IMR-90 (cell line): ENCODE data around the gene PBOV1.

Experiments used
- BHLHE40 ChIP-seq: fragments of 150-350 bp; IDR thresholded peaks from 2 replicates; pipeline ENCODE4 v1.6.1; 2016; ENCODE audit warnings: mild to moderate bottlenecking, low read depth, low read length
- CHD1 ChIP-seq: IDR thresholded peaks from 2 replicates; pipeline ENCODE4 v1.6.1; 2012; ENCODE audit warnings: low read depth, low read length, improper control_type of control experiment
- ELK1 ChIP-seq: fragments of 150-350 bp; IDR thresholded peaks from 2 replicates; pipeline ENCODE4 v1.6.1; 2016; ENCODE audit warnings: low read depth, mild to moderate bottlenecking, low read length, moderate library complexity, borderline replicate concordance
- MAFK ChIP-seq: IDR thresholded peaks from 2 replicates; pipeline ENCODE4 v1.6.1; 2012; ENCODE audit warnings: low read depth, low read length, improper control_type of control experiment
- MAZ ChIP-seq: IDR thresholded peaks from 2 replicates; pipeline ENCODE4 v1.6.1; 2012; ENCODE audit warnings: low read depth, mild to moderate bottlenecking, low read length, improper control_type of control experiment, moderate library complexity, borderline replicate concordance
- MXI1 ChIP-seq: IDR thresholded peaks from 2 replicates; pipeline ENCODE4 v1.6.1; 2012; ENCODE audit warnings: low read depth, mild to moderate bottlenecking, low read length, moderate library complexity, borderline replicate concordance
- POLR2A ChIP-seq: IDR thresholded peaks from 2 replicates; pipeline ENCODE4 v1.6.1; 2012; ENCODE audit warnings: mild to moderate bottlenecking, low read depth, low read length
- RAD21 ChIP-seq: IDR thresholded peaks from 2 replicates; pipeline ENCODE4 v1.6.1; 2012; ENCODE audit warnings: low read length, improper control_type of control experiment
- RCOR1 ChIP-seq: IDR thresholded peaks from 2 replicates; pipeline ENCODE4 v1.6.1; 2012; ENCODE audit warnings: mild to moderate bottlenecking, low read length, improper control_type of control experiment; ENCODE audit not compliant: insufficient replicate concordance
- TF ChIP-seq, protein P1 (sequence below): conservative IDR thresholded peaks from 2 replicates; pipeline ENCODE4 v1.5.1; 2012; ENCODE audit warnings: mild to moderate bottlenecking, low read depth, low read length, improper control_type of control experiment
- TF ChIP-seq, protein P2 (sequence below): fragments of 150-350 bp; IDR thresholded peaks from 2 replicates; pipeline ENCODE4 v1.6.1; 2017; ENCODE audit warnings: mild to moderate bottlenecking, antibody characterized with exemption, low read length, low read depth

DNA sequence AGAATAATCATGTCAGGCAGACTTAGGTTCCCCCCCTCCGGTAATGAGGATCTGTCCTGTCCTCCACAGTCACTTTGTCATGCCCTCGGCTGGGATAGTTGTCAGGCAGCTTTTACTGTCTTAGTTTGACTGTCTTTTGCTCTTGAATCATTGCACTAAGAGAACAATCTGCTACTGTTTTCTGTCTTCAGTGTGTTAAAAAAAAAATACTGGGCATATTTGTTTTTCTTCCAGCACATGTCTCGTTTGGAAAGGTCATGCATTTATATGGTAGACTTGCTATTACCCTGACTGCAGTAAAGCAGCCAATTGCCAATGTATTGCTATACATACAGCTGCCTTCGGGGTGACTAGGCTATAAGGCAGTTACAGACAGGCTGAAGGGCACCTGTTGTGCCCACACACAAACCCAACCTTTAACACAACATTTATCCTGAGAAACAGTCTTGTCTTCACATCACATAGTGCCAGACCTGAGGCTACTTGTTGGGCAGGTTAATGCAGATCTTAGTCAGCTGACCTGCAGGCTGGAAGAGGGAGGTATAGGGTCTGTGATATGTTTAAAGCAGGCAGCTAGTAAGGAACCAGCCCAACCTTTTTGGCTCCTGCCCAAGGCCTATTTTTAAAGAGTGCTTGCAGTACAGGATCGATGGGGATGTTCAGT, 29.9 kb downstream of the PBOV1 start:
- TF ChIP-seq POLR2A (no peak), CHD1 (no peak), ELK1 (no peak), MAFK (no peak), RCOR1 (no peak), RAD21 (no peak), MXI1 (no peak), BHLHE40 (no peak), MAZ (no peak)
- TF ChIP-seq, protein P1, sequence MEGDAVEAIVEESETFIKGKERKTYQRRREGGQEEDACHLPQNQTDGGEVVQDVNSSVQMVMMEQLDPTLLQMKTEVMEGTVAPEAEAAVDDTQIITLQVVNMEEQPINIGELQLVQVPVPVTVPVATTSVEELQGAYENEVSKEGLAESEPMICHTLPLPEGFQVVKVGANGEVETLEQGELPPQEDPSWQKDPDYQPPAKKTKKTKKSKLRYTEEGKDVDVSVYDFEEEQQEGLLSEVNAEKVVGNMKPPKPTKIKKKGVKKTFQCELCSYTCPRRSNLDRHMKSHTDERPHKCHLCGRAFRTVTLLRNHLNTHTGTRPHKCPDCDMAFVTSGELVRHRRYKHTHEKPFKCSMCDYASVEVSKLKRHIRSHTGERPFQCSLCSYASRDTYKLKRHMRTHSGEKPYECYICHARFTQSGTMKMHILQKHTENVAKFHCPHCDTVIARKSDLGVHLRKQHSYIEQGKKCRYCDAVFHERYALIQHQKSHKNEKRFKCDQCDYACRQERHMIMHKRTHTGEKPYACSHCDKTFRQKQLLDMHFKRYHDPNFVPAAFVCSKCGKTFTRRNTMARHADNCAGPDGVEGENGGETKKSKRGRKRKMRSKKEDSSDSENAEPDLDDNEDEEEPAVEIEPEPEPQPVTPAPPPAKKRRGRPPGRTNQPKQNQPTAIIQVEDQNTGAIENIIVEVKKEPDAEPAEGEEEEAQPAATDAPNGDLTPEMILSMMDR: no peak
- TF ChIP-seq, protein P2, sequence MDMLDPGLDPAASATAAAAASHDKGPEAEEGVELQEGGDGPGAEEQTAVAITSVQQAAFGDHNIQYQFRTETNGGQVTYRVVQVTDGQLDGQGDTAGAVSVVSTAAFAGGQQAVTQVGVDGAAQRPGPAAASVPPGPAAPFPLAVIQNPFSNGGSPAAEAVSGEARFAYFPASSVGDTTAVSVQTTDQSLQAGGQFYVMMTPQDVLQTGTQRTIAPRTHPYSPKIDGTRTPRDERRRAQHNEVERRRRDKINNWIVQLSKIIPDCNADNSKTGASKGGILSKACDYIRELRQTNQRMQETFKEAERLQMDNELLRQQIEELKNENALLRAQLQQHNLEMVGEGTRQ: no peak
